Astrocyte (in vitro differentiated cells and primary cell): ENCODE measurements around the gene EIF4G3. TPM values are rescaled to one million over a fixed set of nuclear protein-coding genes. Genes with fewer than 3 reads are reported as not detected.

Source experiments
- DNase-seq: peaks from one replicate; pipeline ENCODE4 v3.0.0-alpha.2; 2010; ENCODE audit warnings: low read depth
- FAIRE-seq: peaks from 2 replicates; lab custom pipeline; 2011; peaks lifted over from hg19 to GRCh38; lab: Jason Lieb, UNC
- H2AFZ ChIP-seq: 2 replicates; pipeline ENCODE4 v1.6.0; 2012; ENCODE audit warnings: low read depth, low read length, inconsistent platforms
- H3K27ac ChIP-seq: 2 replicates; pipeline ENCODE4 v1.5.1; 2011; ENCODE audit warnings: low read depth, low read length, inconsistent platforms
- H3K27me3 ChIP-seq: 2 replicates; pipeline ENCODE4 v1.6.0; 2011; ENCODE audit warnings: low read length, inconsistent platforms; ENCODE audit not compliant: insufficient read depth
- H3K36me3 ChIP-seq: 2 replicates; pipeline ENCODE4 v1.5.1; 2011; ENCODE audit warnings: low read length, inconsistent platforms; ENCODE audit not compliant: insufficient read depth
- H3K4me1 ChIP-seq: 2 replicates; pipeline ENCODE4 v1.5.1; 2011; ENCODE audit warnings: low read length, inconsistent platforms; ENCODE audit not compliant: insufficient read depth
- H3K4me2 ChIP-seq: 2 replicates; pipeline ENCODE4 v1.6.0; 2012; ENCODE audit warnings: low read length, inconsistent platforms
- H3K4me3 ChIP-seq: 2 replicates; pipeline ENCODE4 v1.5.1; 2011; ENCODE audit warnings: low read depth, mild to moderate bottlenecking, low read length, inconsistent platforms; ENCODE audit not compliant: insufficient read depth
- H3K79me2 ChIP-seq: 2 replicates; pipeline ENCODE4 v1.6.0; 2012; ENCODE audit warnings: mild to moderate bottlenecking, low read length, inconsistent platforms; ENCODE audit not compliant: insufficient read depth
- H3K9ac ChIP-seq: 2 replicates; pipeline ENCODE4 v1.6.0; 2012; ENCODE audit warnings: mild to moderate bottlenecking, low read length, inconsistent platforms
- H3K9me3 ChIP-seq: 2 replicates; pipeline ENCODE4 v1.5.1; 2012; ENCODE audit warnings: low read depth, mild to moderate bottlenecking, low read length, inconsistent platforms; ENCODE audit not compliant: insufficient read depth
- H4K20me1 ChIP-seq: 2 replicates; pipeline ENCODE4 v1.6.0; 2012; ENCODE audit warnings: low read length, inconsistent platforms; ENCODE audit not compliant: insufficient read depth
- H3K27ac Mint-ChIP-seq: one replicate; pipeline ENCODE4 v1.8.0; 2021; ENCODE audit warnings: mild to moderate bottlenecking, mixed read lengths; ENCODE audit not compliant: unreplicated experiment
- H3K27me3 Mint-ChIP-seq: one replicate; pipeline ENCODE4 v1.8.0; 2021; ENCODE audit warnings: low read depth, mixed read lengths; ENCODE audit not compliant: unreplicated experiment
- H3K36me3 Mint-ChIP-seq: one replicate; pipeline ENCODE4 v1.8.0; 2021; ENCODE audit warnings: low read depth, mixed read lengths; ENCODE audit not compliant: unreplicated experiment
- H3K4me1 Mint-ChIP-seq: one replicate; pipeline ENCODE4 v1.8.0; 2021; ENCODE audit warnings: low read depth, mixed read lengths; ENCODE audit not compliant: unreplicated experiment
- H3K4me3 Mint-ChIP-seq: one replicate; pipeline ENCODE4 v1.8.0; 2021; ENCODE audit warnings: mild to moderate bottlenecking, moderate library complexity, mixed read lengths; ENCODE audit not compliant: unreplicated experiment
- H3K9me3 Mint-ChIP-seq: one replicate; pipeline ENCODE4 v1.8.0; 2021; ENCODE audit warnings: mild to moderate bottlenecking, mixed read lengths; ENCODE audit not compliant: unreplicated experiment
- CTCF ChIP-seq: IDR thresholded peaks from 2 replicates; pipeline ENCODE4 v1.5.1; 2011; ENCODE audit warnings: low read depth, mild to moderate bottlenecking, inconsistent platforms, low read length, moderate library complexity; ENCODE audit not compliant: insufficient read depth
- EZH2 ChIP-seq: IDR thresholded peaks from 2 replicates; pipeline ENCODE4 v1.6.1; 2012; ENCODE audit warnings: mild to moderate bottlenecking, low read length, inconsistent platforms; ENCODE audit not compliant: insufficient read depth
- total RNA-seq: library from RNA; stranded (reverse); gene quantifications from 2 replicates; pipeline ENCODE4 v1.2.1, GENCODE V29; 2021

The EIF4G3 gene
- total RNA-seq, 1 donor from 2014 or later, result 76.1 TPM

- no peaks in the 10 kb centered on the region for H3K36me3 ChIP-seq
- H2AFZ ChIP-seq, result no peak overlapping the region
- H3K4me3 ChIP-seq, result no peak overlapping the region
- H3K27ac Mint-ChIP-seq, result peak overlapping the region; percentile 90
- no peak overlapping the region for H3K9ac ChIP-seq
- no peaks in the 10 kb centered on the region for H3K9me3 Mint-ChIP-seq
- DNase-seq (no peak), FAIRE-seq (no peak)
- H3K4me1 ChIP-seq, result peaks cover 17% of the 10 kb centered on the region
- peak overlapping the region; percentile 56 for H3K4me3 Mint-ChIP-seq
- H3K27me3 Mint-ChIP-seq, result no peaks in the 10 kb centered on the region
- H4K20me1 ChIP-seq, result peaks cover 26% of the 10 kb centered on the region
- no peaks in the 10 kb centered on the region for H3K27me3 ChIP-seq
- H3K4me1 Mint-ChIP-seq, result peaks cover 24% of the 10 kb centered on the region
- TF ChIP-seq EZH2 (no peak), CTCF (no peak)
- peaks cover 59% of the 10 kb centered on the region for H3K79me2 ChIP-seq
- peaks cover 8% of the 10 kb centered on the region for H3K36me3 Mint-ChIP-seq
- no peaks in the 10 kb centered on the region for H3K9me3 ChIP-seq
- H3K4me2 ChIP-seq, result peak overlapping the region; percentile 56
- peak overlapping the region; percentile 98 for H3K27ac ChIP-seq
These were observed 155.4 kb downstream of the EIF4G3 start for GRCh38 chr1:21021311-21021710.

GRCh38 chr1:21020151-21020550, 156.5 kb downstream of the EIF4G3 start:
- H3K4me1 ChIP-seq, result peaks cover 17% of the 10 kb centered on the region
- H4K20me1 ChIP-seq, result peaks cover 30% of the 10 kb centered on the region
- Mint-ChIP-seq H3K27me3 (no peaks in the 10 kb centered on the region), H3K9me3 (no peaks in the 10 kb centered on the region), H3K36me3 (peaks cover 6% of the 10 kb centered on the region), H3K4me1 (peaks cover 24% of the 10 kb centered on the region), H3K27ac (no peak overlapping the region), H3K4me3 (no peak overlapping the region)
- no peak overlapping the region for H3K9ac ChIP-seq
- no peak overlapping the region for H2AFZ ChIP-seq
- FAIRE-seq, result no peak
- peaks cover 58% of the 10 kb centered on the region for H3K79me2 ChIP-seq
- H3K9me3 ChIP-seq, result no peaks in the 10 kb centered on the region
- TF ChIP-seq EZH2 (no peak), CTCF (no peak)
- no peak overlapping the region for H3K4me3 ChIP-seq
- peak; percentile 51 for DNase-seq
- no peak overlapping the region for H3K27ac ChIP-seq
- H3K36me3 ChIP-seq, result no peaks in the 10 kb centered on the region
- H3K27me3 ChIP-seq, result no peaks in the 10 kb centered on the region
- H3K4me2 ChIP-seq, result no peak overlapping the region

- H3K27me3 Mint-ChIP-seq, result no peaks in the 10 kb centered on the region
- Histone ChIP-seq H2AFZ (no peak overlapping the region), H3K9ac (no peak overlapping the region), H4K20me1 (peaks cover 44% of the 10 kb centered on the region), H3K4me1 (peaks cover 17% of the 10 kb centered on the region), H3K79me2 (peaks cover 65% of the 10 kb centered on the region), H3K27ac (no peak overlapping the region), H3K4me3 (no peak overlapping the region), H3K9me3 (no peaks in the 10 kb centered on the region), H3K4me2 (no peak overlapping the region), H3K36me3 (no peaks in the 10 kb centered on the region), H3K27me3 (no peaks in the 10 kb centered on the region)
- DNase-seq, result no peak
- TF ChIP-seq CTCF, result no peak
- TF ChIP-seq EZH2, result no peak
- no peak overlapping the region for H3K27ac Mint-ChIP-seq
- FAIRE-seq, result no peak
- H3K4me3 Mint-ChIP-seq, result no peak overlapping the region
- H3K9me3 Mint-ChIP-seq, result no peaks in the 10 kb centered on the region
- peaks cover 24% of the 10 kb centered on the region for H3K4me1 Mint-ChIP-seq
- H3K36me3 Mint-ChIP-seq, result peaks cover 3% of the 10 kb centered on the region
These were observed 158.0 kb downstream of the EIF4G3 start for GRCh38 chr1:21018673-21019072.
